Caco-2 (cell line): ENCODE data around the gene IQGAP1. TPM values are rescaled to one million over a fixed set of nuclear protein-coding genes. Genes with fewer than 3 reads are reported as not detected.

Experiments
- BruUV-seq: library from RNA; stranded (reverse); fragments of 400-500 nt; replicated peaks from 2 replicates; lab custom pipeline; 2021; lab: Mats Ljungman, UMichigan
- CTCF ChIA-PET: fragments of 300-600 bp; sonication (Branson Sonifier 250); formaldehyde crosslinking; loops from one replicate; lab custom pipeline; 2022; ENCODE audit warnings: antibody characterized with exemption; lab: Charles Lee
- POLR2A ChIA-PET: fragments of 300-600 bp; sonication (Branson Sonifier 250); formaldehyde crosslinking; loops from one replicate; lab custom pipeline; 2022; ENCODE audit warnings: antibody characterized with exemption; lab: Charles Lee
- DNase-seq, 2 experiments: peaks; one replicate each; pipeline versions ENCODE4 v3.0.0 to v3.0.0-alpha.2; 2020 to 2022
- H3K27me3 ChIP-seq: replicated peaks from 2 replicates; pipeline ENCODE4 v1.6.0; 2011; ENCODE audit warnings: low read length; ENCODE audit not compliant: control insufficient read depth, insufficient read depth
- H3K36me3 ChIP-seq: 2 replicates; pipeline ENCODE4 v1.5.1; 2011; ENCODE audit warnings: low read length; ENCODE audit not compliant: control insufficient read depth, insufficient read depth
- H3K4me1 ChIP-seq: fragments of 250-450 bp; sonication (Bioruptor Pico); 2 replicates; pipeline ENCODE4 v1.5.1; 2020; ENCODE audit warnings: mild to moderate bottlenecking
- H3K4me3 ChIP-seq: 2 replicates; pipeline ENCODE4 v1.5.1; 2011; ENCODE audit warnings: low read depth, mild to moderate bottlenecking, control low read depth, low read length
- H3K9me3 ChIP-seq: fragments of 250-450 bp; sonication (Bioruptor Pico); 2 replicates; pipeline ENCODE4 v1.5.1; 2020; ENCODE audit warnings: mild to moderate bottlenecking, moderate library complexity
- H3K27ac Mint-ChIP-seq: one replicate; pipeline ENCODE4 v1.8.0; 2022; ENCODE audit warnings: mixed read lengths; ENCODE audit not compliant: unreplicated experiment
- H3K27me3 Mint-ChIP-seq: one replicate; pipeline ENCODE4 v1.8.0; 2022; ENCODE audit warnings: mixed read lengths; ENCODE audit not compliant: insufficient read depth, unreplicated experiment
- H3K36me3 Mint-ChIP-seq: one replicate; pipeline ENCODE4 v1.8.0; 2022; ENCODE audit warnings: mild to moderate bottlenecking, mixed read lengths; ENCODE audit not compliant: insufficient read depth, unreplicated experiment
- H3K4me1 Mint-ChIP-seq: one replicate; pipeline ENCODE4 v1.8.0; 2022; ENCODE audit warnings: low read depth, mixed read lengths; ENCODE audit not compliant: unreplicated experiment
- H3K4me3 Mint-ChIP-seq: one replicate; pipeline ENCODE4 v1.8.0; 2022; ENCODE audit warnings: mild to moderate bottlenecking, moderate library complexity, mixed read lengths; ENCODE audit not compliant: unreplicated experiment
- H3K9me3 Mint-ChIP-seq: one replicate; pipeline ENCODE4 v1.8.0; 2022; ENCODE audit warnings: mixed read lengths; ENCODE audit not compliant: unreplicated experiment
- intact Hi-C: fragments of 100-400 bp; cut with micrococcal nuclease; formaldehyde crosslinking; loops from one replicate; pipeline ENCODE4 v1.10.0; 2022; ENCODE audit not compliant: unreplicated experiment
- total RNA-seq: library from RNA; stranded (reverse); gene quantifications from 2 replicates; pipeline ENCODE4 v1.2.3, GENCODE V29; 2022
- TF ChIP-seq, protein P1 (sequence below), 2 experiments: fragments of 200-600 bp in 1 of 2; IDR thresholded peaks; 1 replicate in 1 of 2; 2 replicates in 1 of 2; pipeline versions ENCODE4 v1.5.1 to v1.8.0; 2011 to 2022; ENCODE audit warnings: antibody characterized with exemption in 1 of 2, control low read depth in 1 of 2, inconsistent platforms in 1 of 2, low read depth in 1 of 2, low read length in 1 of 2, mild to moderate bottlenecking in 1 of 2, moderate library complexity in 1 of 2; ENCODE audit not compliant: insufficient read depth in 1 of 2, severe bottlenecking in 1 of 2, unreplicated experiment in 1 of 2

The IQGAP1 gene
- total RNA-seq, 1 experiment from 2014 or later: 142 TPM

DNA sequence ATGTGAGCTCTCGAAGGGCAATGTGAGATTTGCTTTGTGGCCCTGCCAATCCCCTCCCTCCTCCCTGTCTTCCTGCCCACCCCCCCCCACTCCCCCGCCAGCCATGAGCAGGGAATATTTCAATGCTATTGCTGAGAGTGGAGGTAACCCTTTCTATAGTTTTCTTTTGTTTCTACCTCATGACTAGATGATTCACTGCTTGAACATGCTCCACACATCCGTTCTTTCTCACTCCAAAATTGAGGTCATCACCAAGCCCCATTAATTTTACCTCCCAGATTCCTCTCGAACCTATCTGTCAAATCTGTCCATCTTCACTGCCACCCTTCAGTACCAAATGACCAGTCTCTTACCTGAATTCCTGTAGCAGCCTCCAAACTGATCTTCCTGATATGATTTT is 23.8 kb upstream of the IQGAP1 start:
- no TSS peak for BruUV-seq
- Histone ChIP-seq H3K4me3 (no peak overlapping the region), H3K4me1 (peaks cover 22% of the 10 kb centered on the region), H3K9me3 (no peaks in the 10 kb centered on the region), H3K36me3 (no peaks in the 10 kb centered on the region; the same call in 1 of the 2 replicates), H3K27me3 (no peaks in the 10 kb centered on the region)
- intact Hi-C loops: no loop called here
- CTCF ChIA-PET: interaction anchor here (0.9 to 1.0 kb wide), 2 partner anchors 19 to 23 kb away, joined by 3 read pairs; no protein-coding TSS in a partner anchor
- Mint-ChIP-seq H3K4me1 (peaks cover 27% of the 10 kb centered on the region), H3K4me3 (no peak overlapping the region), H3K27me3 (no peaks in the 10 kb centered on the region), H3K27ac (peak overlapping the region; percentile 33), H3K9me3 (no peaks in the 10 kb centered on the region), H3K36me3 (peaks cover 26% of the 10 kb centered on the region)
- TF ChIP-seq, protein P1, sequence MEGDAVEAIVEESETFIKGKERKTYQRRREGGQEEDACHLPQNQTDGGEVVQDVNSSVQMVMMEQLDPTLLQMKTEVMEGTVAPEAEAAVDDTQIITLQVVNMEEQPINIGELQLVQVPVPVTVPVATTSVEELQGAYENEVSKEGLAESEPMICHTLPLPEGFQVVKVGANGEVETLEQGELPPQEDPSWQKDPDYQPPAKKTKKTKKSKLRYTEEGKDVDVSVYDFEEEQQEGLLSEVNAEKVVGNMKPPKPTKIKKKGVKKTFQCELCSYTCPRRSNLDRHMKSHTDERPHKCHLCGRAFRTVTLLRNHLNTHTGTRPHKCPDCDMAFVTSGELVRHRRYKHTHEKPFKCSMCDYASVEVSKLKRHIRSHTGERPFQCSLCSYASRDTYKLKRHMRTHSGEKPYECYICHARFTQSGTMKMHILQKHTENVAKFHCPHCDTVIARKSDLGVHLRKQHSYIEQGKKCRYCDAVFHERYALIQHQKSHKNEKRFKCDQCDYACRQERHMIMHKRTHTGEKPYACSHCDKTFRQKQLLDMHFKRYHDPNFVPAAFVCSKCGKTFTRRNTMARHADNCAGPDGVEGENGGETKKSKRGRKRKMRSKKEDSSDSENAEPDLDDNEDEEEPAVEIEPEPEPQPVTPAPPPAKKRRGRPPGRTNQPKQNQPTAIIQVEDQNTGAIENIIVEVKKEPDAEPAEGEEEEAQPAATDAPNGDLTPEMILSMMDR (IDR thresholded peaks at IDR 0.05; ENCODE audit: insufficient read depth in 1 of 2, low read depth in 1 of 2, low read length in 1 of 2, severe bottlenecking in 1 of 2, unreplicated experiment in 1 of 2): no peak
- no peak for DNase-seq
- POLR2A ChIA-PET: interaction anchor here (1.0 kb wide), 1 partner anchor 24 kb away, joined by 3 read pairs; the partner anchor contains the start of gene IQGAP1

DNA sequence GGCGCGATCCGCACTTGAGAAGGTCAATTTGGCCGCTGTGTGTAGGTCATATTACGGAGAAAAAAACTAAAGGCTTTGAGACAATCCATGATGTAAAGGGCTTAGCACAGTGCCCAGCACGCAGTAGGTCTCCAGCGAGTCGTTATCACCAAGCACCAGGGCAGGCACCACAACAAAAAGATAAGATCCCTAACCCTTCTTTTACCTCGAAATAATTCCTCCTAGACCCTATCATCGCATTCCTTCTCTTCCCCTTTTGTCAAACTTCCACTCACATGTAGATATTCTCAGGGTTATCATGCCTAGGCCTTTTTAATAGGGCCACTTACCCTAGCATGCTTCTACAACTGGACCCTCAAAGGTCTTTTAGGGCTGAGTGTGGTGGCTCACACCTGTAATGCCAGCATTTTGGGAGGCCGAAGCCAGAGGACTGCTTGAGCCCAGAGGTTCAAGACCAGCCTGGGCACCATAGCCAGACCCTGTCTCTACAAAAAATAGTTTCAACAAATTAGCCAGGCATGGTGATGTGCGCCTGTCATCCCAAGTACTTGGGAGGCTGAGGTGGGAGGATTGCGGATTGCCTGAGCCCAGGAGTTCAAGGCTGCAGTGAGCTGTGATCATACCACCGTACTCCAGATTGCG is 22.5 kb upstream of the IQGAP1 start:
- H3K4me1 ChIP-seq: peaks cover 20% of the 10 kb centered on the region
- no TSS peak for BruUV-seq
- intact Hi-C loops: no loop called here
- no peak overlapping the region for H3K27ac Mint-ChIP-seq
- H3K9me3 ChIP-seq: no peaks in the 10 kb centered on the region
- H3K9me3 Mint-ChIP-seq: no peaks in the 10 kb centered on the region
- no peak for DNase-seq
- peaks cover 27% of the 10 kb centered on the region for H3K4me1 Mint-ChIP-seq
- H3K4me3 Mint-ChIP-seq: no peak overlapping the region
- H3K36me3 Mint-ChIP-seq: peaks cover 13% of the 10 kb centered on the region
- POLR2A ChIA-PET: no interaction called here
- CTCF ChIA-PET: no interaction called here
- H3K36me3 ChIP-seq: no peaks in the 10 kb centered on the region; the same call in 1 of the 2 replicates
- H3K27me3 ChIP-seq: no peaks in the 10 kb centered on the region
- TF ChIP-seq, protein P1 (IDR thresholded peaks at IDR 0.05; ENCODE audit: insufficient read depth in 1 of 2, low read depth in 1 of 2, low read length in 1 of 2, severe bottlenecking in 1 of 2, unreplicated experiment in 1 of 2): no peak
- no peak overlapping the region for H3K4me3 ChIP-seq
- no peaks in the 10 kb centered on the region for H3K27me3 Mint-ChIP-seq

DNA sequence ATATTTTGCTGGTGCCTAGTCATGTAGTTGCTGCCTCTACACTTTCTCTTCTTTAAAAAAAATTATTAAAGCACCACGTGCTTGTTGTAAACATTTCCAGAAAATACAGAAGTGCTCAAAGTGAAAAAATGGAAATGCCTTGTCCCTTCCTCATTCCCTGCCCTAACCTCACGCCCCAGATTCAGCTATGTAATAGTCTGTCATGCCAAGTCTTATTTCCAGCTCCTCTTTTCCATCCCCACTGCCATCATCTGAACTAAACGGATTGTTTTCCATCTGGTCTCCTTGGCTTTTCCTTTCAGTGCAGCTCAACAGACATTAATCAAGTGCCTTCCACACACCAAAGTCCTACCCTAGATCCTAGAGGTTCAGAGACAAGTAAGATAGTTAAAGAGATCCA is 20.5 kb upstream of the IQGAP1 start:
- intact Hi-C loops: no loop called here
- no peaks in the 10 kb centered on the region for H3K9me3 ChIP-seq
- no peaks in the 10 kb centered on the region for H3K36me3 ChIP-seq
- H3K4me1 Mint-ChIP-seq: peaks cover 34% of the 10 kb centered on the region
- no peaks in the 10 kb centered on the region for H3K27me3 ChIP-seq
- POLR2A ChIA-PET: interaction anchor here (0.5 to 2.1 kb wide), 3 partner anchors 20 to 145 kb away, joined by 3 to 17 read pairs (median 3); partner anchors contain the start of gene IQGAP1
- TF ChIP-seq, protein P1 (IDR thresholded peaks at IDR 0.05; ENCODE audit: insufficient read depth in 1 of 2, low read depth in 1 of 2, low read length in 1 of 2, severe bottlenecking in 1 of 2, unreplicated experiment in 1 of 2): no peak
- no TSS peak for BruUV-seq
- DNase-seq: peak in 1 of 2 experiments; percentile 19
- peak overlapping the region; percentile 74 for H3K27ac Mint-ChIP-seq
- no peak overlapping the region for H3K4me3 ChIP-seq
- H3K4me3 Mint-ChIP-seq: peak overlapping the region; percentile 11
- no peaks in the 10 kb centered on the region for H3K9me3 Mint-ChIP-seq
- H3K27me3 Mint-ChIP-seq: no peaks in the 10 kb centered on the region
- H3K4me1 ChIP-seq: peaks cover 13% of the 10 kb centered on the region
- CTCF ChIA-PET: interaction anchor here (1.4 to 1.8 kb wide), 5 partner anchors 9 to 74 kb away, joined by 3 to 8 read pairs (median 4); partner anchors contain the start of gene IQGAP1
- peaks cover 6% of the 10 kb centered on the region for H3K36me3 Mint-ChIP-seq
